HCT116 (cell line): ENCODE results near the gene ZNF619. TPM values are rescaled to one million over a fixed set of nuclear protein-coding genes. Genes with fewer than 3 reads are reported as not detected.
A peak's percentile ranks its signal among the peaks of the same experiment; 100 is the strongest.

Experiments used
- ATAC-seq: fragments of 200-7000 bp; cut with Tn5 transposase; 2 replicates; pipeline ENCODE4 v1.9.1; 2020; ENCODE audit warnings: mild to moderate bottlenecking, moderate library complexity
- BruUV-seq: library from RNA; stranded (reverse); fragments of 400-500 nt; replicated peaks from 2 replicates; lab custom pipeline; 2021; lab: Mats Ljungman, UMichigan
- CTCF ChIA-PET: fragments of 300-600 bp; sonication (Branson Sonifier 250); formaldehyde crosslinking; loops from one replicate; lab custom pipeline; 2021; ENCODE audit warnings: antibody characterized with exemption; lab: Charles Lee
- POLR2A ChIA-PET: fragments of 300-600, 350-600 bp; sonication (Branson Sonifier 250); formaldehyde crosslinking; loops from one replicate; lab custom pipeline; 2021; ENCODE audit warnings: antibody characterized with exemption; lab: Charles Lee
- RAD21 ChIA-PET, 2 experiments: fragments of 300-600 bp; sonication (Branson Sonifier 250); formaldehyde crosslinking; loops; one replicate each; lab custom pipeline; 2023; ENCODE audit warnings: low total read pairs in 2 of 2; ENCODE audit not compliant: uncharacterized antibody in 2 of 2, unreplicated experiment in 2 of 2, low non-redundant PET in 1 of 2; lab: Charles Lee
- DNase-seq: peaks from one replicate; pipeline ENCODE4 v3.0.0-alpha.2; 2010; ENCODE audit warnings: low read depth, low spot score
- H2AFZ ChIP-seq: fragments of 200-600 bp; shearing (Covaris generic), sonication (generic); 2 replicates; pipeline ENCODE4 v1.6.1; 2017; ENCODE audit warnings: low read depth, mixed run types, mixed read lengths, antibody characterized with exemption, low read length; ENCODE audit not compliant: poor library complexity, severe bottlenecking
- H3K27ac ChIP-seq: 2 replicates; pipeline ENCODE4 v1.5.1; 2012; ENCODE audit warnings: low read depth, low read length
- H3K27me3 ChIP-seq: fragments of 200-600 bp; sonication (generic); 2 replicates; pipeline ENCODE4 v1.6.1; 2016; ENCODE audit warnings: mixed run types, low read length, mixed read lengths; ENCODE audit not compliant: insufficient read depth
- H3K36me3 ChIP-seq, 2 experiments: fragments of 200-500 bp in 1 of 2; fragments of 200-600 bp in 1 of 2; sonication (Bioruptor generic) in 1 of 2; sonication (generic) in 1 of 2; 2 replicates each; pipeline versions ENCODE4 v1.5.1 to v1.6.1; 2014 to 2016; ENCODE audit warnings: low read length in 2 of 2, inconsistent platforms in 1 of 2, mixed read lengths in 1 of 2, mixed run types in 1 of 2; ENCODE audit not compliant: insufficient read depth in 2 of 2, control insufficient read depth in 1 of 2
- H3K4me1 ChIP-seq, 2 experiments: fragments of 200-600 bp in 1 of 2; sonication (generic) in 1 of 2; 2 replicates each; pipeline versions ENCODE4 v1.5.1 to v1.6.1; 2012 to 2017; ENCODE audit warnings: low read length in 2 of 2, inconsistent platforms in 1 of 2, mild to moderate bottlenecking in 1 of 2, mixed read lengths in 1 of 2, mixed run types in 1 of 2, moderate library complexity in 1 of 2; ENCODE audit not compliant: insufficient read depth in 2 of 2, control insufficient read depth in 1 of 2
- H3K4me2 ChIP-seq: fragments of 200-600 bp; sonication (generic); 2 replicates; pipeline ENCODE4 v1.6.1; 2017; ENCODE audit warnings: mixed run types, low read length, mixed read lengths
- H3K4me3 ChIP-seq, 2 experiments: fragments of 200-600 bp in 1 of 2; sonication (generic) in 1 of 2; replicated peaks in 1 of 2; 2 replicates each; pipeline ENCODE4 v1.5.1; 2011 to 2016; ENCODE audit warnings: low read length in 2 of 2, control low read depth in 1 of 2, low read depth in 1 of 2, mild to moderate bottlenecking in 1 of 2, mixed read lengths in 1 of 2, mixed run types in 1 of 2
- H3K79me2 ChIP-seq: fragments of 200-600 bp; sonication (generic); 2 replicates; pipeline ENCODE4 v1.6.1; 2017; ENCODE audit warnings: mild to moderate bottlenecking, mixed run types, low read length, moderate library complexity, mixed read lengths; ENCODE audit not compliant: insufficient read depth
- H3K9ac ChIP-seq: fragments of 200-600 bp; sonication (generic); 2 replicates; pipeline ENCODE4 v1.6.1; 2016; ENCODE audit warnings: low read length, mixed read lengths
- H3K9me2 ChIP-seq: fragments of 200-600 bp; sonication (generic), shearing (Covaris generic); 2 replicates; pipeline ENCODE4 v1.6.1; 2017; ENCODE audit warnings: mixed run types, mild to moderate bottlenecking, moderate library complexity; ENCODE audit not compliant: insufficient read depth
- H3K9me3 ChIP-seq, 2 experiments: fragments of 200-500 bp in 1 of 2; fragments of 200-600 bp in 1 of 2; sonication (Bioruptor generic) in 1 of 2; sonication (generic) in 1 of 2; 2 replicates each; pipeline ENCODE4 v1.6.1; 2014 to 2017; ENCODE audit warnings: low read length in 2 of 2, mixed read lengths in 2 of 2, inconsistent platforms in 1 of 2, low read depth in 1 of 2, mild to moderate bottlenecking in 1 of 2, mixed run types in 1 of 2, moderate library complexity in 1 of 2; ENCODE audit not compliant: control insufficient read depth in 1 of 2, insufficient read depth in 1 of 2
- H4K20me1 ChIP-seq: fragments of 200-600 bp; sonication (generic), shearing (Covaris generic); 2 replicates; pipeline ENCODE4 v1.6.1; 2017; ENCODE audit warnings: mixed run types, mild to moderate bottlenecking, moderate library complexity; ENCODE audit not compliant: insufficient read depth
- CTCF ChIP-seq, 3 experiments: fragments of 200-600 bp in 1 of 3; sonication (generic) in 1 of 3; IDR thresholded peaks in 2 of 3; conservative IDR thresholded peaks in 1 of 3; 2 replicates each; pipeline ENCODE4 v1.5.1; 2012 to 2017; ENCODE audit warnings: low read depth in 2 of 3, low read length in 2 of 3, antibody characterized with exemption in 1 of 3, borderline replicate concordance in 1 of 3, control low read depth in 1 of 3, mild to moderate bottlenecking in 1 of 3, mixed read lengths in 1 of 3, mixed run types in 1 of 3, moderate library complexity in 1 of 3; ENCODE audit not compliant: insufficient read depth in 1 of 3
- ELF1 ChIP-seq: IDR thresholded peaks from 2 replicates; pipeline ENCODE4 v1.6.1; 2012; ENCODE audit warnings: low read depth, borderline replicate concordance
- EZH2 ChIP-seq: fragments of 200-600 bp; sonication (generic); IDR thresholded peaks from 2 replicates; pipeline ENCODE4 v1.6.1; 2017; ENCODE audit warnings: antibody characterized with exemption, mixed run types
- FOSL1 ChIP-seq: IDR thresholded peaks from 2 replicates; pipeline ENCODE4 v1.6.1; 2012; ENCODE audit warnings: low read depth
- JUND ChIP-seq: IDR thresholded peaks from 2 replicates; pipeline ENCODE4 v1.6.1; 2012
- ZNF274 ChIP-seq: fragments of 200-500 bp; sonication (Bioruptor generic); IDR thresholded peaks from 2 replicates; pipeline ENCODE4 v1.6.1; 2014; ENCODE audit warnings: mild to moderate bottlenecking, low read depth, low read length, inconsistent platforms
- intact Hi-C: fragments of 100-400 bp; cut with micrococcal nuclease; formaldehyde crosslinking; loops from 2 replicates; pipeline ENCODE4 v1.10.0; 2022
- total RNA-seq: library from RNA; stranded (reverse); gene quantifications from one replicate; pipeline ENCODE4 v1.2.1, GENCODE V29; 2021; ENCODE audit not compliant: unreplicated experiment

The ZNF619 gene
- total RNA-seq, 1 experiment from 2014 or later = 7.3 TPM

DNA sequence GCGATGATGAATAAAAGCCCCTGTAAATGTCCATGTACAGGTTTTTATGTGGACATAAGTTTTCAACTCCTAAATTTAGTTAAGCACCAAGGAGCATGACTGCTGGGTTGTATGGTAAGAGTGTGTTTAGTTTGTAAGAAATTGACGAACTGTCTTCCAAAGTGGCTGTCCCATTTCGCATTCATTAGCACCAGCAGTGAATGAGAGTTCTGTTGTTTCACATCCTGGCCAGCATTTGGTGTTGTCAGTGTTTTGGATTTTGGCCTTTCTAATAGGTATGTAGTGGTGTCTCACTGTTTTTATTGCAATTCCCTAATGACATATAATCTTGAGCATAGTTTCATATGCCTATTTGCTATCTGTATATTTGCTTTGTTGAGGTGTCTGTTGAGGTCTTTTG is 51.5 kb downstream of the ZNF619 start (continued):
- TF ChIP-seq CTCF (IDR thresholded peaks at IDR 0.05 in 2 of 3, conservative IDR thresholded peaks at IDR 0.05 in 1 of 3; ENCODE audit: borderline replicate concordance in 1 of 3, insufficient read depth in 1 of 3, low read depth in 2 of 3, low read length in 2 of 3) (no peak), EZH2 (no peak)

DNA sequence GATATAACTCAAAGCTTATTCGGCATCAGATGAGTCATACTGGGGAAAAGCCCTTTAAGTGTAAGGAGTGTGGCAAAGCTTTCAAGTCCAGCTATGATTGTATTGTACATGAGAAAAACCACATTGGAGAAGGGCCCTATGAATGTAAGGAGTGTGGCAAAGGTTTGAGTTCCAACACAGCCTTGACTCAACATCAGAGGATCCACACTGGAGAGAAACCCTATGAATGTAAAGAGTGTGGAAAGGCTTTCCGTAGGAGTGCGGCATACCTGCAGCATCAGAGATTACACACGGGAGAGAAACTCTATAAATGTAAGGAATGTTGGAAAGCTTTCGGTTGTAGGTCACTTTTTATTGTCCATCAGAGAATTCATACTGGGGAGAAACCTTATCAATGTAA is 55.3 kb downstream of the ZNF619 start:
- TF ChIP-seq ELF1 = no peak
- peak; percentile 26; the same call in 1 of the 2 replicates for TF ChIP-seq ZNF274
- no peak for TF ChIP-seq FOSL1
- no peak for TF ChIP-seq JUND
- TF ChIP-seq, all 23 proteins: peak for 1
- Histone ChIP-seq H3K9me3 (no peaks in the 10 kb centered on the region), H3K4me2 (no peak overlapping the region), H3K27me3 (no peaks in the 10 kb centered on the region), H3K4me3 (no peak overlapping the region), H3K9ac (no peak overlapping the region), H2AFZ (no peak overlapping the region), H3K9me2 (no peaks in the 10 kb centered on the region), H3K4me1 (no peaks in the 10 kb centered on the region), H3K79me2 (no peaks in the 10 kb centered on the region; the same call in 1 of the 2 replicates), H3K27ac (no peak overlapping the region), H3K36me3 (peaks cover 29 to 37% of the 10 kb centered on the region in 2 experiments), H4K20me1 (no peaks in the 10 kb centered on the region)
- ChIA-PET CTCF (no interaction called here), POLR2A (no interaction called here), RAD21 (no interaction called here)
- intact Hi-C loops = no loop called here
- ATAC-seq = no peak
- DNase-seq = no peak
- no TSS peak for BruUV-seq
